Chondrocyte (in vitro differentiated cells): ENCODE results near the gene CABYR. TPM values are rescaled to one million over a fixed set of nuclear protein-coding genes. Genes with fewer than 3 reads are reported as not detected.
A peak's percentile ranks its signal among the peaks of the same experiment; 100 is the strongest.

Experiments used
- DNase-seq: peaks from one replicate; pipeline ENCODE4 v3.0.0; 2021; ENCODE audit warnings: mixed read lengths, low spot score
- H3K27ac Mint-ChIP-seq: one replicate; pipeline ENCODE4 v1.8.0; 2021; ENCODE audit warnings: mild to moderate bottlenecking, moderate library complexity, mixed read lengths; ENCODE audit not compliant: unreplicated experiment
- H3K27me3 Mint-ChIP-seq: 2 replicates; pipeline ENCODE4 v1.8.0; 2021; ENCODE audit warnings: low read depth, mixed read lengths
- H3K36me3 Mint-ChIP-seq: 2 replicates; pipeline ENCODE4 v1.8.0; 2021; ENCODE audit warnings: low read depth, mixed read lengths
- H3K4me1 Mint-ChIP-seq: 2 replicates; pipeline ENCODE4 v1.8.0; 2021; ENCODE audit warnings: low read depth, mild to moderate bottlenecking, mixed read lengths
- H3K4me3 Mint-ChIP-seq: one replicate; pipeline ENCODE4 v1.8.0; 2021; ENCODE audit warnings: mild to moderate bottlenecking, moderate library complexity, mixed read lengths; ENCODE audit not compliant: unreplicated experiment
- H3K9me3 Mint-ChIP-seq: 2 replicates; pipeline ENCODE4 v1.8.0; 2021; ENCODE audit warnings: low read depth, mixed read lengths
- CTCF ChIP-seq: fragments of 200-600 bp; sonication (generic); IDR thresholded peaks from 2 replicates; pipeline ENCODE4 v1.5.0; 2021; ENCODE audit warnings: antibody characterized with exemption, mild to moderate bottlenecking, moderate library complexity
- total RNA-seq: library from RNA; stranded (reverse); gene quantifications from 3 replicates; pipeline ENCODE4 v1.2.1, GENCODE V29; 2021

Gene CABYR
- total RNA-seq, 1 donor from 2014 or later = 9.8 TPM

- TF ChIP-seq CTCF = no peak
- peaks cover 19% of the 10 kb centered on the region for H3K36me3 Mint-ChIP-seq
- H3K27me3 Mint-ChIP-seq = no peaks in the 10 kb centered on the region
- no peaks in the 10 kb centered on the region for H3K9me3 Mint-ChIP-seq
- DNase-seq = no peak
- peaks cover 18% of the 10 kb centered on the region for H3K4me1 Mint-ChIP-seq
- H3K27ac Mint-ChIP-seq = peak overlapping the region; percentile 63
- no peak overlapping the region for H3K4me3 Mint-ChIP-seq
Observed at GRCh38 chr18:24168496-24168895, 29.6 kb downstream of the CABYR start.

- Mint-ChIP-seq H3K27ac (no peak overlapping the region), H3K36me3 (peaks cover 13% of the 10 kb centered on the region)
- no peak for DNase-seq
Observed at GRCh38 chr18:24170360-24170759, 31.5 kb downstream of the CABYR start.

GRCh38 chr18:24173997-24174396 lies 35.1 kb downstream of the CABYR start:
- Mint-ChIP-seq H3K36me3 (peaks cover 8% of the 10 kb centered on the region), H3K27ac (no peak overlapping the region), H3K27me3 (no peaks in the 10 kb centered on the region), H3K4me1 (peaks cover 8% of the 10 kb centered on the region), H3K4me3 (no peak overlapping the region), H3K9me3 (no peaks in the 10 kb centered on the region)
- no peak for DNase-seq
- no peak for TF ChIP-seq CTCF

More at GRCh38 chr18:24170360-24170759, 31.5 kb downstream of the CABYR start:
- peaks cover 18% of the 10 kb centered on the region for H3K4me1 Mint-ChIP-seq
- no peak for TF ChIP-seq CTCF
- H3K4me3 Mint-ChIP-seq = no peak overlapping the region
- H3K27me3 Mint-ChIP-seq = no peaks in the 10 kb centered on the region
- no peaks in the 10 kb centered on the region for H3K9me3 Mint-ChIP-seq

- peak; percentile 79 for TF ChIP-seq CTCF
- Mint-ChIP-seq H3K27me3 (no peaks in the 10 kb centered on the region), H3K4me1 (peaks cover 7% of the 10 kb centered on the region), H3K36me3 (peaks cover 6% of the 10 kb centered on the region), H3K4me3 (no peak overlapping the region), H3K27ac (no peak overlapping the region), H3K9me3 (no peaks in the 10 kb centered on the region)
- DNase-seq = no peak
Observed at GRCh38 chr18:24176727-24177416, 38.0 kb downstream of the CABYR start.

GRCh38 chr18:24177499-24178133 lies 38.8 kb downstream of the CABYR start:
- Mint-ChIP-seq H3K27me3 (no peaks in the 10 kb centered on the region), H3K4me3 (no peak overlapping the region), H3K27ac (no peak overlapping the region), H3K9me3 (no peaks in the 10 kb centered on the region), H3K4me1 (peaks cover 14% of the 10 kb centered on the region), H3K36me3 (peaks cover 6% of the 10 kb centered on the region)
- DNase-seq = no peak
- no peak for TF ChIP-seq CTCF
